ENCODE data around the gene RALGPS1. TPM values are rescaled to one million over a fixed set of nuclear protein-coding genes. Genes with fewer than 3 reads are reported as not detected.

The RALGPS1 gene
- total RNA-seq, 1 experiment from 2014 or later, result 18.6 TPM

DNA sequence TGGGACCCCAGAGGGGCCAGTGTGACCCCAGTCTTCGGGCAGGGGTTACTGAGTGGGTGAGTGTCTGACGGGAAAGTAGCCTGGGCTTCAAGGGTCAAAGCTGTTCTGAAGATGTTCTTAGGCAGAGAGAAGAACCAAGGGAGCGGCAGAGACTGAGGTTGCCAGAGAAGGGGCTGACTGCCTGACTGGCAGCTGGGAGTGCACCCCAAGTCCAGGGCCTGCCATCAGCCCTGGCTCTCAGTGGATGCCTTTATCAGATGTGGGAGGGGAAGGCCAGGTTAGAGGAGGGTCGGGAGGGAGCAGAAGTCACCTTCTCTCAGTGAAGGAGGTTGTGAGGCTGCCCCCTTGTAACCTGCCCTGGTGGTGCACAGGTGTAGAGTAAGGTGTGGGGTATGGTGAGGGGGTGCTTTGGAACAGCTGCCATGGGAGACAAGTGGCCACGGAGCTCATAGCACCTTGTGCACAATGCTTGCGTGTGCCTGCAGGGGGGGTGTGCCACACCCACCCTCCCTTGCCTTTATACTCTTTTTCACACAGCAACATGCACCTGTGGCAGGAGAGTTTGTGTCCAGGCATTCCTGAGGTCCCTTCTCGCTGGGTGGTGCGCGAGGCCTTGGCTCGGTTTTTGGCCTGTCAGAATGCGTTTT, 18.9 kb downstream of the RALGPS1 start:
- Histone ChIP-seq H3K9ac (ENCODE audit: extremely low read depth, insufficient read length, low read length) (no peak overlapping the region), H3T11ph (ENCODE audit: low read length) (no peak overlapping the region), H3K14ac (ENCODE audit: insufficient read depth, low read length) (no peak overlapping the region), H4K8ac (replicated peaks; ENCODE audit: insufficient read length, low read depth, low read length) (no peak overlapping the region), H3K4me2 (ENCODE audit: insufficient read depth, insufficient read length, low read length) (no peak overlapping the region), H2BK20ac (ENCODE audit: low read depth, low read length, poor library complexity, severe bottlenecking) (no peak overlapping the region), H4K20me1 (ENCODE audit: control insufficient read depth, insufficient read depth, insufficient read length) (peaks cover 4% of the 10 kb centered on the region), H2AFZ (ENCODE audit: low read length) (no peak overlapping the region), H3K18ac (ENCODE audit: insufficient read length, low read depth, low read length) (no peak overlapping the region), H3K4ac (ENCODE audit: low read depth, low read length) (no peak overlapping the region), H4K91ac (ENCODE audit: insufficient read length, low read depth, low read length) (no peak overlapping the region), H2AK5ac (ENCODE audit: insufficient read length, low read length) (no peak overlapping the region), H3K4me1 (ENCODE audit: insufficient read depth, low read length) (peaks cover 3% of the 10 kb centered on the region; the same call in 1 of the 2 replicates), H2BK5ac (ENCODE audit: insufficient read length, low read length) (no peak overlapping the region), H3K23me2 (ENCODE audit: insufficient read length, low read depth, low read length, poor library complexity, severe bottlenecking) (no peaks in the 10 kb centered on the region), H3K56ac (ENCODE audit: insufficient read length, low read depth, low read length) (no peak overlapping the region), H2BK15ac (ENCODE audit: low read depth, low read length) (no peak overlapping the region), H2BK12ac (ENCODE audit: insufficient read length, low read depth, low read length) (no peak overlapping the region), H4K5ac (ENCODE audit: insufficient read length, low read depth, low read length) (no peak overlapping the region), H3K23ac (ENCODE audit: insufficient read length, low read depth, low read length) (no peak overlapping the region), H3K27me3 (ENCODE audit: insufficient read depth, low read length) (no peaks in the 10 kb centered on the region), H3K79me1 (ENCODE audit: insufficient read depth, low read depth, low read length, poor library complexity, severe bottlenecking) (no peaks in the 10 kb centered on the region), H3K27ac (ENCODE audit: insufficient read length, low read depth, low read length) (no peak overlapping the region), H3K9me3 (ENCODE audit: control insufficient read depth, low read depth, low read length) (no peaks in the 10 kb centered on the region), H2BK120ac (ENCODE audit: low read depth, low read length, poor library complexity, severe bottlenecking) (no peak overlapping the region), H3K79me2 (ENCODE audit: insufficient read depth, low read length) (no peaks in the 10 kb centered on the region)
- DNase-seq, result no peak
- Mint-ChIP-seq H3K27me3 (ENCODE audit: low read depth) (no peaks in the 10 kb centered on the region), H3K27ac (peak overlapping the region; percentile 17 to 85 (median 68); a peak in 3 of 7 replicates), H3K4me3 (no peak overlapping the region), H3K9me3 (no peaks in the 10 kb centered on the region), H3K36me3 (ENCODE audit: insufficient read depth in 1 of 3, low read depth in 3 of 3) (peaks cover 0 to 3% (median 2%) of the 10 kb centered on the region in 3 experiments; a peak in 4 of 7 replicates), H3K4me1 (peaks cover 20 to 23% of the 10 kb centered on the region in 2 experiments)
- TF ChIP-seq, protein P1, sequence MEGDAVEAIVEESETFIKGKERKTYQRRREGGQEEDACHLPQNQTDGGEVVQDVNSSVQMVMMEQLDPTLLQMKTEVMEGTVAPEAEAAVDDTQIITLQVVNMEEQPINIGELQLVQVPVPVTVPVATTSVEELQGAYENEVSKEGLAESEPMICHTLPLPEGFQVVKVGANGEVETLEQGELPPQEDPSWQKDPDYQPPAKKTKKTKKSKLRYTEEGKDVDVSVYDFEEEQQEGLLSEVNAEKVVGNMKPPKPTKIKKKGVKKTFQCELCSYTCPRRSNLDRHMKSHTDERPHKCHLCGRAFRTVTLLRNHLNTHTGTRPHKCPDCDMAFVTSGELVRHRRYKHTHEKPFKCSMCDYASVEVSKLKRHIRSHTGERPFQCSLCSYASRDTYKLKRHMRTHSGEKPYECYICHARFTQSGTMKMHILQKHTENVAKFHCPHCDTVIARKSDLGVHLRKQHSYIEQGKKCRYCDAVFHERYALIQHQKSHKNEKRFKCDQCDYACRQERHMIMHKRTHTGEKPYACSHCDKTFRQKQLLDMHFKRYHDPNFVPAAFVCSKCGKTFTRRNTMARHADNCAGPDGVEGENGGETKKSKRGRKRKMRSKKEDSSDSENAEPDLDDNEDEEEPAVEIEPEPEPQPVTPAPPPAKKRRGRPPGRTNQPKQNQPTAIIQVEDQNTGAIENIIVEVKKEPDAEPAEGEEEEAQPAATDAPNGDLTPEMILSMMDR (conservative IDR thresholded peaks at IDR 0.05), result peak; percentile 36
- WGBS (ENCODE audit: extremely low coverage, insufficient read length, low lambda C conversion rate), result no CpG with 5 or more reads among the region's 11 CpGs

Data from H9 (cell line).